ENCODE data around the gene SSR4. TPM values are rescaled to one million over a fixed set of nuclear protein-coding genes. Genes with fewer than 3 reads are reported as not detected.

Gene SSR4
- total and polyA plus RNA-seq, 2 of the 8 experiments (the other 6 are each of a cell fraction or from before 2014, with no cell fraction given) = 168 to 642 TPM

- H2BK15ac ChIP-seq (ENCODE audit: low read length) = no peak overlapping the region
- CTCF ChIA-PET (ENCODE audit: partially characterized antibody) = interaction anchor here (0.6 to 0.7 kb wide), 2 partner anchors 14 to 21 kb away, joined by 3 read pairs; no protein-coding TSS in a partner anchor
- no peak overlapping the region for H3K18ac ChIP-seq (ENCODE audit: extremely low read depth, low read length)
- H3K14ac ChIP-seq (ENCODE audit: insufficient read length) = no peak overlapping the region
- no peak overlapping the region for H3K4me2 ChIP-seq (ENCODE audit: insufficient read depth in 1 of 2, low read depth in 2 of 2, low read length in 2 of 2)
- no peak for FAIRE-seq
- H2BK12ac ChIP-seq (ENCODE audit: low read depth, low read length) = no peak overlapping the region
- peaks cover 0 to 21% (median under 1%) of the 10 kb centered on the region in 4 experiments; a peak in 3 of 8 replicates for H3K36me3 ChIP-seq (ENCODE audit: control insufficient read depth in 2 of 4, insufficient read depth in 4 of 4, low read length in 3 of 4)
- peaks cover 2 to 17% of the 10 kb centered on the region in 2 experiments for H4K20me1 ChIP-seq (replicated peaks in 1 of 2; ENCODE audit: control insufficient read depth in 1 of 2, insufficient read depth in 2 of 2, low read length in 2 of 2)
- H3K4me3 ChIP-seq (ENCODE audit: extremely low read depth in 1 of 4, insufficient read depth in 2 of 4, low read depth in 3 of 4, low read length in 4 of 4) = no peak overlapping the region
- peak overlapping the region; percentile 51; the same call in 1 of the 2 replicates for H4K8ac ChIP-seq (ENCODE audit: extremely low read depth, insufficient read depth, low read length)
- no peak overlapping the region for H3K4ac ChIP-seq (replicated peaks; ENCODE audit: insufficient read length, low read depth, low read length)
- H2AK5ac ChIP-seq (ENCODE audit: low read depth, low read length) = no peak overlapping the region
- H3K9ac ChIP-seq (replicated peaks in 1 of 4; ENCODE audit: extremely low read depth in 1 of 4, low read depth in 3 of 4, low read length in 3 of 4) = no peak overlapping the region
- no peak overlapping the region for H2BK5ac ChIP-seq (ENCODE audit: low read depth, low read length)
- 100% methylated on average over 4 of the region's 34 CpGs; no CpG with 5 or more reads in 1 of the 2 experiments for WGBS, 2 experiments (ENCODE audit: extremely low coverage in 1 of 2, insufficient coverage in 1 of 2, insufficient read length in 1 of 2, insufficient replicate concordance in 2 of 2, low coverage in 1 of 2, low lambda C conversion rate in 2 of 2, missing lambda C conversion rate in 1 of 2)
- H2AFZ ChIP-seq (ENCODE audit: low read length) = no peak overlapping the region
- peaks cover 3% of the 10 kb centered on the region for H3K79me1 ChIP-seq (ENCODE audit: low read depth, low read length)
- POLR2A ChIA-PET (ENCODE audit: partially characterized antibody) = interaction anchor here (0.6 to 5.4 kb wide), 7 partner anchors 9 to 205 kb away, joined by 3 to 22 read pairs (median 3); partner anchors contain the start of genes IDH3G and SSR4
- no peaks in the 10 kb centered on the region for H3K4me1 ChIP-seq (replicated peaks in 1 of 4; ENCODE audit: control insufficient read depth in 3 of 4, insufficient read depth in 4 of 4, low read length in 3 of 4)
- no peaks in the 10 kb centered on the region for H3K23me2 ChIP-seq (ENCODE audit: low read depth, low read length)
- peaks cover 0 to 20% of the 10 kb centered on the region in 2 experiments; a peak in 2 of 4 replicates for H3K79me2 ChIP-seq (ENCODE audit: control insufficient read depth in 1 of 2, insufficient read depth in 2 of 2, low read length in 2 of 2)
- TF ChIP-seq RFX5 (IDR thresholded peaks at IDR 0.05; ENCODE audit: borderline replicate concordance, low read depth, low read length) (no peak), ASH2L (IDR thresholded peaks at IDR 0.05; ENCODE audit: low read length) (no peak)
- no peak overlapping the region for H3K27ac ChIP-seq (ENCODE audit: low read depth, low read length)
- H3K56ac ChIP-seq (replicated peaks; ENCODE audit: insufficient read length, low read depth, low read length) = no peak overlapping the region
- H4K91ac ChIP-seq (replicated peaks; ENCODE audit: insufficient read length, low read length) = no peak overlapping the region
- no peak overlapping the region for H4K5ac ChIP-seq (ENCODE audit: insufficient read length, low read depth, low read length)
- H2BK20ac ChIP-seq (ENCODE audit: low read length) = no peak overlapping the region
- no peak for DNase-seq (ENCODE audit: low read depth in 1 of 2, low spot score in 2 of 2)
- no peak overlapping the region for H3K23ac ChIP-seq (ENCODE audit: insufficient read length)
- H3K9me3 ChIP-seq (ENCODE audit: insufficient read depth in 2 of 2, low read depth in 1 of 2, low read length in 1 of 2) = no peaks in the 10 kb centered on the region
- no peaks in the 10 kb centered on the region for H3K27me3 ChIP-seq (replicated peaks in 1 of 4; ENCODE audit: control insufficient read depth in 3 of 4, extremely low read depth in 1 of 4, insufficient read depth in 3 of 4, low read length in 3 of 4)
- H2BK120ac ChIP-seq (replicated peaks; ENCODE audit: low read depth, low read length) = no peak overlapping the region
These were observed 9.7 kb downstream of the SSR4 start for GRCh38 chrX:153804100-153804595.

Data from H1 (cell line).